NOMO-1 treated with DMSO at 0.1 percent for 48 hours (cell line): ENCODE data around the gene OR1G1.
"Not testable (repeated sequence)": the region's sequence is repeated elsewhere in the genome, so short reads cannot be mapped to it uniquely, and the experiment has no call there.

ENCODE experiments used
- DNase-seq: peaks from one replicate; lab custom pipeline; 2025; ENCODE audit not compliant: unreplicated experiment; lab: John Stamatoyannopoulos, UW

Gene OR1G1

GRCh38 chr17:3127451-3127850, at the start of gene OR1G1:
Gene OR1G1 (minus strand): TSS chr17:3127551. CDS start chr17:3127551, 0 bp downstream.
- no peak for DNase-seq

DNA sequence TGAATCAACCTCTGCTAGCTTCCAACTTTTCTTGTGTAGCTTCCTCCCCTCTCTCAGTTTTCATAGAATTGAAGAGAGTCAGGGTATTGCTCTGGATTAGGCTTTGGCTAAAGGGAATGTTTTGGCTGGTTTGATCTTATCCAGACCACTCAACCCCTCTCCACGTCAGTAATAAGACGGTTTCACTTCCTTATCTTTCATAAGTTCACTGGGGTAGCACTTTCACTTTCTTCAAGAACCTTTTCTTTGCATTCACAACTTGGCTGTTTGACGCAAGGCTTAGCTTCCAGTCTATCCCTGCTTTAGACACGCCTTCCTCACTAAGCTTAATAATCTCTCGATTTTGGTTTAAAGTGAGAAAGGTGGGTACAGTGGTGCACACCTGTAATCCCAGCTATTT, 40.2 kb upstream of the OR1G1 start:
- peak; percentile 89 for DNase-seq

DNA sequence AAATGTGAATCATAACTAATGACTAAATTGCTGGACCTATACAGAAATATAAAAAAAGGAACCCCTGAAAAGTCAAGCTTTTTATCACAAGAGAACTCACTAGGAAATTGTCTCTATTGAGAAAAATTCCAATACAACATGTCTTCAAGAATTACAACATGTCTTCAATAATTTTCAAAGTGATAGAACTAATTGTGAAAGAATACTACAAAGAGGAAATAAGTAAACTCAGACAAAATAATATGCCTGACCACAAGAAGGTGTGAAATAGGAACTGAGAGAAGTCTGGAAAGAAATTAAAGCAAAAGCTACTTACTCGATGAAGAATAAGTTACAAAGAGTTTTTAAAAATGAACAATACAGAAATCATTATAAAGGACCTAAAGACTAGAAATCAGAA, 29.9 kb upstream of the OR1G1 start:
- peak; percentile 94 for DNase-seq

DNA sequence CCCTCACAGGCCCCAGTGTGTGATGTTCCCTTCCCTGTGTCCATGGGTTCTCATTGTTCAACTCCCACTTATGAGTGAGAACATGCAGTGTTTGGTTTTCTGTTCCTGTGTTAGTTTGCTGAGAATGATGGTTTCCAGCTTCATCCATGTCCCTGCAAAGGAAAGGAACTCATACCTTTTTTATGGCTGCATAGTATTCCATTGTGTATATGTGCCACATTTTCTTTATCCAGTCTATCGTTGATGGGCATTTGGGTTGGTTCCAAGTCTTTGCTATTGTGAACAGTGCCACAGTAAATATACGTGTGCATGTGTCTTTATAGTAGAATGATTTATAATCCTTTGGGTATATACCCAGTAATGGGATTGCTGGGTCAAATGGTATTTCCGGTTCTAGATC, 10.1 kb upstream of the OR1G1 start:
- DNase-seq: not testable (repeated sequence)

GRCh38 chr17:3104322-3104721, 23.0 kb downstream of the OR1G1 start, which contains the start of gene OR1D2:
Gene OR1D2 (minus strand): TSS chr17:3104422. CDS start chr17:3092996, 11,426 bp downstream.
- DNase-seq: no peak
